ENCODE measurements around the gene TDRD6.

DNA sequence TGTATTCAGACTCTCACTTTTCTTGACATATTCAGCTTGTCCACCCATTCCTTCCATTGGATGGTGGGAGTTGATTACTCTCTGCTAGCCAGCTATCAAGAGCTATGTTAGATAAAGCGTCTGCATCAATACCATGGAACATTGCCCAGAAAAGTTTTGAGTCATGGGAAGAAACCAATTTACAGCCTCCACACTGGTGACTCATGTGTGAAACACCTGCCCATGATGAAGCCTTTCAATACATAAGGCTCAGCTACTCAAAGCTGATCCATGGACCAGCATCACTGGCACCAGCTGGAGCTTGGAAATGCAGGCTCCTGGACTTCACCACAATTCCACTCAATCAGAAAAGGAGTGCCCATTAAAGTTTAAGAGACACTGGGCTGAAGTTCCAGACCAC lies 31.4 kb downstream of the TDRD6 start:
- TF ChIP-seq, protein P1, sequence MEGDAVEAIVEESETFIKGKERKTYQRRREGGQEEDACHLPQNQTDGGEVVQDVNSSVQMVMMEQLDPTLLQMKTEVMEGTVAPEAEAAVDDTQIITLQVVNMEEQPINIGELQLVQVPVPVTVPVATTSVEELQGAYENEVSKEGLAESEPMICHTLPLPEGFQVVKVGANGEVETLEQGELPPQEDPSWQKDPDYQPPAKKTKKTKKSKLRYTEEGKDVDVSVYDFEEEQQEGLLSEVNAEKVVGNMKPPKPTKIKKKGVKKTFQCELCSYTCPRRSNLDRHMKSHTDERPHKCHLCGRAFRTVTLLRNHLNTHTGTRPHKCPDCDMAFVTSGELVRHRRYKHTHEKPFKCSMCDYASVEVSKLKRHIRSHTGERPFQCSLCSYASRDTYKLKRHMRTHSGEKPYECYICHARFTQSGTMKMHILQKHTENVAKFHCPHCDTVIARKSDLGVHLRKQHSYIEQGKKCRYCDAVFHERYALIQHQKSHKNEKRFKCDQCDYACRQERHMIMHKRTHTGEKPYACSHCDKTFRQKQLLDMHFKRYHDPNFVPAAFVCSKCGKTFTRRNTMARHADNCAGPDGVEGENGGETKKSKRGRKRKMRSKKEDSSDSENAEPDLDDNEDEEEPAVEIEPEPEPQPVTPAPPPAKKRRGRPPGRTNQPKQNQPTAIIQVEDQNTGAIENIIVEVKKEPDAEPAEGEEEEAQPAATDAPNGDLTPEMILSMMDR (IDR thresholded peaks at IDR 0.05) = no peak
- no peak for TF ChIP-seq POLR2A (IDR thresholded peaks at IDR 0.05)

All from suprapubic skin (tissue), 3 donors.